HCT116 (cell line): ENCODE measurements around the gene PARP6. TPM values are rescaled to one million over a fixed set of nuclear protein-coding genes. Genes with fewer than 3 reads are reported as not detected.

Source experiments
- ATAC-seq: fragments of 200-7000 bp; cut with Tn5 transposase; 2 replicates; pipeline ENCODE4 v1.9.1; 2020; ENCODE audit warnings: mild to moderate bottlenecking, moderate library complexity
- BruUV-seq: library from RNA; stranded (reverse); fragments of 400-500 nt; replicated peaks from 2 replicates; lab custom pipeline; 2021; lab: Mats Ljungman, UMichigan
- CTCF ChIA-PET: fragments of 300-600 bp; sonication (Branson Sonifier 250); formaldehyde crosslinking; loops from one replicate; lab custom pipeline; 2021; ENCODE audit warnings: antibody characterized with exemption; lab: Charles Lee
- POLR2A ChIA-PET: fragments of 300-600, 350-600 bp; sonication (Branson Sonifier 250); formaldehyde crosslinking; loops from one replicate; lab custom pipeline; 2021; ENCODE audit warnings: antibody characterized with exemption; lab: Charles Lee
- RAD21 ChIA-PET, 2 experiments: fragments of 300-600 bp; sonication (Branson Sonifier 250); formaldehyde crosslinking; loops; one replicate each; lab custom pipeline; 2023; ENCODE audit warnings: low total read pairs in 2 of 2; ENCODE audit not compliant: uncharacterized antibody in 2 of 2, unreplicated experiment in 2 of 2, low non-redundant PET in 1 of 2; lab: Charles Lee
- DNase-seq: peaks from one replicate; pipeline ENCODE4 v3.0.0-alpha.2; 2010; ENCODE audit warnings: low read depth, low spot score
- H2AFZ ChIP-seq: fragments of 200-600 bp; shearing (Covaris generic), sonication (generic); 2 replicates; pipeline ENCODE4 v1.6.1; 2017; ENCODE audit warnings: low read depth, mixed run types, mixed read lengths, antibody characterized with exemption, low read length; ENCODE audit not compliant: poor library complexity, severe bottlenecking
- H3K27ac ChIP-seq: 2 replicates; pipeline ENCODE4 v1.5.1; 2012; ENCODE audit warnings: low read depth, low read length
- H3K27me3 ChIP-seq: fragments of 200-600 bp; sonication (generic); 2 replicates; pipeline ENCODE4 v1.6.1; 2016; ENCODE audit warnings: mixed run types, low read length, mixed read lengths; ENCODE audit not compliant: insufficient read depth
- H3K36me3 ChIP-seq, 2 experiments: fragments of 200-500 bp in 1 of 2; fragments of 200-600 bp in 1 of 2; sonication (Bioruptor generic) in 1 of 2; sonication (generic) in 1 of 2; 2 replicates each; pipeline versions ENCODE4 v1.5.1 to v1.6.1; 2014 to 2016; ENCODE audit warnings: low read length in 2 of 2, inconsistent platforms in 1 of 2, mixed read lengths in 1 of 2, mixed run types in 1 of 2; ENCODE audit not compliant: insufficient read depth in 2 of 2, control insufficient read depth in 1 of 2
- H3K4me1 ChIP-seq, 2 experiments: fragments of 200-600 bp in 1 of 2; sonication (generic) in 1 of 2; 2 replicates each; pipeline versions ENCODE4 v1.5.1 to v1.6.1; 2012 to 2017; ENCODE audit warnings: low read length in 2 of 2, inconsistent platforms in 1 of 2, mild to moderate bottlenecking in 1 of 2, mixed read lengths in 1 of 2, mixed run types in 1 of 2, moderate library complexity in 1 of 2; ENCODE audit not compliant: insufficient read depth in 2 of 2, control insufficient read depth in 1 of 2
- H3K4me2 ChIP-seq: fragments of 200-600 bp; sonication (generic); 2 replicates; pipeline ENCODE4 v1.6.1; 2017; ENCODE audit warnings: mixed run types, low read length, mixed read lengths
- H3K4me3 ChIP-seq, 2 experiments: fragments of 200-600 bp in 1 of 2; sonication (generic) in 1 of 2; replicated peaks in 1 of 2; 2 replicates each; pipeline ENCODE4 v1.5.1; 2011 to 2016; ENCODE audit warnings: low read length in 2 of 2, control low read depth in 1 of 2, low read depth in 1 of 2, mild to moderate bottlenecking in 1 of 2, mixed read lengths in 1 of 2, mixed run types in 1 of 2
- H3K79me2 ChIP-seq: fragments of 200-600 bp; sonication (generic); 2 replicates; pipeline ENCODE4 v1.6.1; 2017; ENCODE audit warnings: mild to moderate bottlenecking, mixed run types, low read length, moderate library complexity, mixed read lengths; ENCODE audit not compliant: insufficient read depth
- H3K9ac ChIP-seq: fragments of 200-600 bp; sonication (generic); 2 replicates; pipeline ENCODE4 v1.6.1; 2016; ENCODE audit warnings: low read length, mixed read lengths
- H3K9me2 ChIP-seq: fragments of 200-600 bp; sonication (generic), shearing (Covaris generic); 2 replicates; pipeline ENCODE4 v1.6.1; 2017; ENCODE audit warnings: mixed run types, mild to moderate bottlenecking, moderate library complexity; ENCODE audit not compliant: insufficient read depth
- H3K9me3 ChIP-seq, 2 experiments: fragments of 200-500 bp in 1 of 2; fragments of 200-600 bp in 1 of 2; sonication (Bioruptor generic) in 1 of 2; sonication (generic) in 1 of 2; 2 replicates each; pipeline ENCODE4 v1.6.1; 2014 to 2017; ENCODE audit warnings: low read length in 2 of 2, mixed read lengths in 2 of 2, inconsistent platforms in 1 of 2, low read depth in 1 of 2, mild to moderate bottlenecking in 1 of 2, mixed run types in 1 of 2, moderate library complexity in 1 of 2; ENCODE audit not compliant: control insufficient read depth in 1 of 2, insufficient read depth in 1 of 2
- H4K20me1 ChIP-seq: fragments of 200-600 bp; sonication (generic), shearing (Covaris generic); 2 replicates; pipeline ENCODE4 v1.6.1; 2017; ENCODE audit warnings: mixed run types, mild to moderate bottlenecking, moderate library complexity; ENCODE audit not compliant: insufficient read depth
- CBX3 ChIP-seq: IDR thresholded peaks from 2 replicates; pipeline ENCODE4 v1.6.1; 2012; ENCODE audit warnings: low read depth
- CEBPB ChIP-seq: IDR thresholded peaks from 2 replicates; pipeline ENCODE4 v1.6.1; 2012; ENCODE audit warnings: low read depth
- CTCF ChIP-seq, 3 experiments: fragments of 200-600 bp in 1 of 3; sonication (generic) in 1 of 3; IDR thresholded peaks in 2 of 3; conservative IDR thresholded peaks in 1 of 3; 2 replicates each; pipeline ENCODE4 v1.5.1; 2012 to 2017; ENCODE audit warnings: low read depth in 2 of 3, low read length in 2 of 3, antibody characterized with exemption in 1 of 3, borderline replicate concordance in 1 of 3, control low read depth in 1 of 3, mild to moderate bottlenecking in 1 of 3, mixed read lengths in 1 of 3, mixed run types in 1 of 3, moderate library complexity in 1 of 3; ENCODE audit not compliant: insufficient read depth in 1 of 3
- EGR1 ChIP-seq: IDR thresholded peaks from 2 replicates; pipeline ENCODE4 v1.6.1; 2012; ENCODE audit warnings: low read depth
- EZH2 ChIP-seq: fragments of 200-600 bp; sonication (generic); IDR thresholded peaks from 2 replicates; pipeline ENCODE4 v1.6.1; 2017; ENCODE audit warnings: antibody characterized with exemption, mixed run types
- EZH2phosphoT487 ChIP-seq: fragments of 200-600 bp; IDR thresholded peaks from 2 replicates; pipeline ENCODE4 v1.6.1; 2018; ENCODE audit warnings: antibody characterized with exemption, borderline replicate concordance
- POLR2AphosphoS5 ChIP-seq: IDR thresholded peaks from 2 replicates; pipeline ENCODE4 v1.6.1; 2011; ENCODE audit warnings: mild to moderate bottlenecking, low read depth, low read length, moderate library complexity
- RAD21 ChIP-seq: IDR thresholded peaks from 2 replicates; pipeline ENCODE4 v1.6.1; 2012; ENCODE audit warnings: low read depth, mild to moderate bottlenecking
- REST ChIP-seq: IDR thresholded peaks from 2 replicates; pipeline ENCODE4 v1.6.1; 2012; ENCODE audit warnings: low read depth
- SIN3A ChIP-seq: IDR thresholded peaks from 2 replicates; pipeline ENCODE4 v1.6.1; 2012; ENCODE audit warnings: low read depth
- SP1 ChIP-seq: IDR thresholded peaks from 2 replicates; pipeline ENCODE4 v1.6.1; 2012; ENCODE audit warnings: low read depth
- SRF ChIP-seq: IDR thresholded peaks from 2 replicates; pipeline ENCODE4 v1.6.1; 2012; ENCODE audit warnings: low read depth
- TCF7L2 ChIP-seq: IDR thresholded peaks from 2 replicates; pipeline ENCODE4 v1.7.0; 2011; ENCODE audit warnings: borderline replicate concordance, inconsistent platforms; ENCODE audit not compliant: insufficient read depth, insufficient read length; ENCODE audit errors: extremely low read depth
- YY1 ChIP-seq: IDR thresholded peaks from 2 replicates; pipeline ENCODE4 v1.6.1; 2011; ENCODE audit warnings: low read length, low read depth, moderate library complexity, mild to moderate bottlenecking; ENCODE audit not compliant: insufficient replicate concordance; ENCODE audit errors: extremely low read depth
- ZNF274 ChIP-seq: fragments of 200-500 bp; sonication (Bioruptor generic); IDR thresholded peaks from 2 replicates; pipeline ENCODE4 v1.6.1; 2014; ENCODE audit warnings: mild to moderate bottlenecking, low read depth, low read length, inconsistent platforms
- intact Hi-C: fragments of 100-400 bp; cut with micrococcal nuclease; formaldehyde crosslinking; loops from 2 replicates; pipeline ENCODE4 v1.10.0; 2022
- total RNA-seq: library from RNA; stranded (reverse); gene quantifications from one replicate; pipeline ENCODE4 v1.2.1, GENCODE V29; 2021; ENCODE audit not compliant: unreplicated experiment
- TF ChIP-seq, protein P1 (sequence below): IDR thresholded peaks from 2 replicates; pipeline ENCODE4 v1.6.1; 2012
- TF ChIP-seq, protein P2 (sequence below): IDR thresholded peaks from 2 replicates; pipeline ENCODE4 v1.6.1; 2011; ENCODE audit warnings: mild to moderate bottlenecking, low read length, moderate library complexity; ENCODE audit not compliant: insufficient replicate concordance; ENCODE audit errors: extremely low read depth

Gene PARP6
- total RNA-seq, 1 experiment from 2014 or later, result 67.9 TPM

DNA sequence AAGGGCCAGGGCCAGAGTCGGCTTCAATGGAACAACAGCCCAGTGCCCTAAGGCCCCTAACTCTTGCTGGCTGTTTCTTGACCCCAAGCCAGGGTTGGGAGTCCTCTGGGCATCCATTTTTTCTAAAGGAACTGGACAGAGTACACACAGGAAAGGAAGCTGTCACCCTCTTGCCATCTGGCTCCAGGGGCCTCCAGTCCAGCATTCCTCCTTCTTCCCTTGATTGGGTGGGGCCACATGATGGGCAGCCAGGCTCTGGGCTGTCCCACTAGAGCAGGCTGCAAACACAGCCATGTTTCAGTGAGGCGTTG lies 73.2 kb downstream of the PARP6 start:
- H3K4me3 ChIP-seq, result no peak overlapping the region
- POLR2A ChIA-PET, result interaction anchor here (1.6 kb wide), 1 partner anchor 39 kb away, joined by 4 read pairs; no protein-coding TSS in a partner anchor
- H3K27ac ChIP-seq, result peak overlapping the region; percentile 9; the same call in 1 of the 2 replicates
- peak overlapping the region; percentile 68; the same call in 1 of the 2 replicates for H3K4me2 ChIP-seq
- H2AFZ ChIP-seq, result no peak overlapping the region
- H3K9me3 ChIP-seq, result no peaks in the 10 kb centered on the region
- RAD21 ChIA-PET, result no interaction called here
- TF ChIP-seq CEBPB (no peak), EZH2phosphoT487 (no peak), CBX3 (no peak), YY1 (no peak), SRF (no peak), TCF7L2 (no peak), CTCF (IDR thresholded peaks at IDR 0.05 in 2 of 3, conservative IDR thresholded peaks at IDR 0.05 in 1 of 3; ENCODE audit: borderline replicate concordance in 1 of 3, insufficient read depth in 1 of 3, low read depth in 2 of 3, low read length in 2 of 3) (no peak), SIN3A (no peak), EZH2 (no peak), EGR1 (no peak), RAD21 (no peak), ZNF274 (no peak), REST (no peak), SP1 (no peak), POLR2AphosphoS5 (no peak)
- TF ChIP-seq, protein P1, sequence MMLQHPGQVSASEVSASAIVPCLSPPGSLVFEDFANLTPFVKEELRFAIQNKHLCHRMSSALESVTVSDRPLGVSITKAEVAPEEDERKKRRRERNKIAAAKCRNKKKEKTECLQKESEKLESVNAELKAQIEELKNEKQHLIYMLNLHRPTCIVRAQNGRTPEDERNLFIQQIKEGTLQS, result no peak
- TF ChIP-seq, protein P2, sequence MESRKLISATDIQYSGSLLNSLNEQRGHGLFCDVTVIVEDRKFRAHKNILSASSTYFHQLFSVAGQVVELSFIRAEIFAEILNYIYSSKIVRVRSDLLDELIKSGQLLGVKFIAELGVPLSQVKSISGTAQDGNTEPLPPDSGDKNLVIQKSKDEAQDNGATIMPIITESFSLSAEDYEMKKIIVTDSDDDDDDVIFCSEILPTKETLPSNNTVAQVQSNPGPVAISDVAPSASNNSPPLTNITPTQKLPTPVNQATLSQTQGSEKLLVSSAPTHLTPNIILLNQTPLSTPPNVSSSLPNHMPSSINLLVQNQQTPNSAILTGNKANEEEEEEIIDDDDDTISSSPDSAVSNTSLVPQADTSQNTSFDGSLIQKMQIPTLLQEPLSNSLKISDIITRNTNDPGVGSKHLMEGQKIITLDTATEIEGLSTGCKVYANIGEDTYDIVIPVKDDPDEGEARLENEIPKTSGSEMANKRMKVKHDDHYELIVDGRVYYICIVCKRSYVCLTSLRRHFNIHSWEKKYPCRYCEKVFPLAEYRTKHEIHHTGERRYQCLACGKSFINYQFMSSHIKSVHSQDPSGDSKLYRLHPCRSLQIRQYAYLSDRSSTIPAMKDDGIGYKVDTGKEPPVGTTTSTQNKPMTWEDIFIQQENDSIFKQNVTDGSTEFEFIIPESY, result no peak
- TF ChIP-seq, all 23 proteins: peak for 0
- BruUV-seq, result TSS peak; percentile 95
- no peaks in the 10 kb centered on the region for H3K27me3 ChIP-seq
- peaks cover 20% of the 10 kb centered on the region; the same call in 1 of the 2 replicates for H3K79me2 ChIP-seq
- intact Hi-C loops, result loop anchor here (1.0 kb wide), 1 partner anchor 87 kb away; no protein-coding TSS in a partner anchor
- no peak overlapping the region for H3K9ac ChIP-seq
- no peaks in the 10 kb centered on the region for H3K9me2 ChIP-seq
- ATAC-seq, result no peak
- peaks cover 5 to 32% of the 10 kb centered on the region in 2 experiments; a peak in 3 of 4 replicates for H3K4me1 ChIP-seq
- H3K36me3 ChIP-seq, result peaks cover 36 to 48% of the 10 kb centered on the region in 2 experiments; a peak in 3 of 4 replicates
- CTCF ChIA-PET, result interaction anchor here (0.6 to 1.5 kb wide), 5 partner anchors 17 to 913 kb away, joined by 3 to 7 read pairs (median 3); no protein-coding TSS in a partner anchor
- DNase-seq, result no peak
- peaks cover 21% of the 10 kb centered on the region; the same call in 1 of the 2 replicates for H4K20me1 ChIP-seq
